B cell (primary cell): Measurements from ENCODE around the gene CACNA2D3.

ENCODE experiments used
- CTCF ChIP-seq: fragments of 200-600 bp; IDR thresholded peaks from one replicate; pipeline ENCODE4 v1.8.0; 2022; ENCODE audit warnings: antibody characterized with exemption, mild to moderate bottlenecking
- EZH2 ChIP-seq: IDR thresholded peaks from 2 replicates; pipeline ENCODE4 v1.6.1; 2012; ENCODE audit warnings: borderline replicate concordance, low read depth, mild to moderate bottlenecking, moderate library complexity, low read length; ENCODE audit not compliant: insufficient read depth, poor library complexity, severe bottlenecking

- no peak for TF ChIP-seq CTCF
- TF ChIP-seq EZH2 = no peak
Observed at GRCh38 chr3:55077726-55078125, 955.4 kb downstream of the CACNA2D3 start.
